ENCODE results near the gene FUBP1. TPM values are rescaled to one million over a fixed set of nuclear protein-coding genes. Genes with fewer than 3 reads are reported as not detected.
"Not testable (repeated sequence)": the region's sequence is repeated elsewhere in the genome, so short reads cannot be mapped to it uniquely, and the experiment has no call there.

Gene FUBP1
- total RNA-seq, 1 donor from 2014 or later, result 80.0 TPM

GRCh38 chr1:77994117-77994705, 15.3 kb upstream of the FUBP1 start:
- intact Hi-C loops (cut with DNase I), result no loop called here
- DNase-seq (ENCODE audit: low spot score), result no peak

GRCh38 chr1:77991638-77992037, 12.8 kb upstream of the FUBP1 start:
- no peak for DNase-seq (ENCODE audit: low spot score)
- intact Hi-C loops (cut with DNase I), result no loop called here

- intact Hi-C loops (cut with DNase I), result no loop called here
- no peak for DNase-seq (ENCODE audit: low spot score)
These were observed 11.8 kb upstream of the FUBP1 start for GRCh38 chr1:77990629-77991204.

- DNase-seq (ENCODE audit: low spot score), result no peak
- intact Hi-C loops (cut with DNase I), result no loop called here
These were observed 10.9 kb upstream of the FUBP1 start for GRCh38 chr1:77989744-77990143.

GRCh38 chr1:77987919-77988318, 9.0 kb upstream of the FUBP1 start:
- no peak for DNase-seq (ENCODE audit: low spot score)
- intact Hi-C loops (cut with DNase I), result no loop called here

GRCh38 chr1:77986810-77987209, 7.9 kb upstream of the FUBP1 start:
- intact Hi-C loops (cut with DNase I), result no loop called here
- DNase-seq (ENCODE audit: low spot score), result no peak

GRCh38 chr1:77984629-77985028, 5.8 kb upstream of the FUBP1 start:
- no peak for DNase-seq (ENCODE audit: low spot score)
- intact Hi-C loops (cut with DNase I), result no loop called here

- intact Hi-C loops (cut with DNase I), result no loop called here
- DNase-seq (ENCODE audit: low spot score), result no peak
These were observed 5.1 kb upstream of the FUBP1 start for GRCh38 chr1:77983997-77984355.

- intact Hi-C loops (cut with DNase I), result not testable (repeated sequence)
These were observed 4.6 kb upstream of the FUBP1 start for GRCh38 chr1:77983352-77983996.

GRCh38 chr1:77978293-77978968, 441 bp downstream of the FUBP1 start:
- no peak for DNase-seq (ENCODE audit: low spot score)
- intact Hi-C loops (cut with DNase I), result loop anchor here (2.0 kb wide), 2 partner anchors 68 to 136 kb away; no protein-coding TSS in a partner anchor

More at GRCh38 chr1:77983352-77983996, 4.6 kb upstream of the FUBP1 start:
- not testable (repeated sequence) for DNase-seq (ENCODE audit: low spot score)

GRCh38 chr1:77977989-77978292, 931 bp downstream of the FUBP1 start:
- no peak for DNase-seq (ENCODE audit: low spot score)
- intact Hi-C loops (cut with DNase I), result loop anchor here (2.0 kb wide), 2 partner anchors 69 to 137 kb away; no protein-coding TSS in a partner anchor

- no peak for DNase-seq (ENCODE audit: low spot score)
- intact Hi-C loops (cut with DNase I), result no loop called here
These were observed 2.3 kb downstream of the FUBP1 start for GRCh38 chr1:77976433-77977076.

- intact Hi-C loops (cut with DNase I), result no loop called here
- no peak for DNase-seq (ENCODE audit: low spot score)
These were observed 3.0 kb downstream of the FUBP1 start for GRCh38 chr1:77975907-77976306.

GRCh38 chr1:77975386-77975785, 3.5 kb downstream of the FUBP1 start:
- DNase-seq (ENCODE audit: low spot score), result no peak
- intact Hi-C loops (cut with DNase I), result no loop called here

GRCh38 chr1:77972080-77972479, 6.8 kb downstream of the FUBP1 start:
- no peak for DNase-seq (ENCODE audit: low spot score)
- intact Hi-C loops (cut with DNase I), result no loop called here

GRCh38 chr1:77970192-77970591, 8.7 kb downstream of the FUBP1 start:
- intact Hi-C loops (cut with DNase I), result no loop called here

GRCh38 chr1:77966291-77966690, 12.6 kb downstream of the FUBP1 start:
- intact Hi-C loops (cut with DNase I), result no loop called here
- DNase-seq (ENCODE audit: low spot score), result no peak

More at GRCh38 chr1:77970192-77970591, 8.7 kb downstream of the FUBP1 start:
- no peak for DNase-seq (ENCODE audit: low spot score)

- intact Hi-C loops (cut with DNase I), result no loop called here
These were observed 17.5 kb downstream of the FUBP1 start for GRCh38 chr1:77961392-77961791.

GRCh38 chr1:77958850-77959249, 20.0 kb downstream of the FUBP1 start:
- intact Hi-C loops (cut with DNase I), result no loop called here
- no peak for DNase-seq (ENCODE audit: low spot score)

More at GRCh38 chr1:77961392-77961791, 17.5 kb downstream of the FUBP1 start:
- DNase-seq (ENCODE audit: low spot score), result no peak

GRCh38 chr1:77958391-77958790, 20.5 kb downstream of the FUBP1 start:
- intact Hi-C loops (cut with DNase I), result no loop called here
- no peak for DNase-seq (ENCODE audit: low spot score)

Data from cardiac septum (tissue), 1 donor.